Measurements from ENCODE around the gene DFFB.

DFFB gene

GRCh38 chr1:3834701-3835100 is 22.6 kb upstream of the DFFB start:
- DNase-seq, result no peak

GRCh38 chr1:3836421-3836820 is 20.9 kb upstream of the DFFB start:
- DNase-seq, result no peak

GRCh38 chr1:3837200-3837599 is 20.1 kb upstream of the DFFB start:
- DNase-seq, result no peak

DNA sequence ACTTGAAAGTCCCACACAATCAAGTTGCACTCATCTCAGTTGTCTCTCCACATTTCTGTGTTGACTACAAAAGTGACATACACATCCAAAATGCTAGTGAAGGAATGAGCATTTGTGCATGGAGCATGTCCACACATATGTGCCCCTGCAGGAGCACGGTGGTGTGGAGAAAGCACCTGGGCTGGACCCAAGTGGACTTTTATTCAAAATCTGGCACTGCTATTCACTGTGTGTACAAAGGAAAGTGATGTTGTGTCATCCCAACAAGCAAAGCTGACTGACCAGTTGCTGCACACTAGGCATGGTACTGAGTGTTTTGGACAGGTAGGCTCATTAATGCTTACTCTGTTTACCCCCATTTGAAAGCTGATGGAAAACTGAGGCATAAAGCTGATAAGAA is 19.6 kb upstream of the DFFB start:
- DNase-seq, result no peak

DNA sequence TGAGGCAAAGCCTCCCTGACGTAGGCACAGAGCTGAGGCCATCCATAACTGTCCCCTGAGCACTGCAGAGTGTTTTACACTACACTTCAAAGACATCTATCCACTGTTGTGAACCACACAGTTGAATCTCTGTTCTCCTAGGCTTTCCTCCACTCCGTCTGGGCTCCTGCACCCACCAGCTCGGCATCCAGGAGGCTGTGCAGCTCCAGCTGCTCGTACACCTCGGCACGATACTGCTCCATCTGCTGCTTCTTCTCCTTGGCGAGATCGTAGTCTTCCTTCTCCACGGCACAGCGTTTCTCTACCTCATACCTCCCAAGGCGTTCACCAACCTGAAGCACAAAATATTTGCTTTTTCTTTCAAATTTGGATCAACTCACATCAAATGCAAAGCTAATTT is 18.5 kb upstream of the DFFB start:
- DNase-seq, result no peak

DNA sequence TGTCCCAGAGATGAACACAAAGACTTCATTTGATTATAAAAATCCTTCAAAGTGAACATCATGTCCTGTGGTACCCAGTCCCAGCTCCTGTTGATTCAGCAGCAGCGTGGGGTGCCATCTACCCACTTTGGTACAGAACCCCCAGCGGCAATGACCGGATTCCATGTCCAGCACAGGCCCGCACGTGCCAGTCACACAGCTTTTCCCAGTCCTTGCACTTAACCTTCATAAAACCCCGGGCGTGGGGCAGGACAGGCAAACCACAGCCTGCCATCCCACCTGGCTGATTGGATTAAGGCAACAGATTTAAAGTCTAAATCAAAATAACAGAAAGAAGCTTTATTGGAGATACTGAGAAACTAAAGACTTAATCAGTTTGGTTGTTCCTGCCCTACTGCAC is 15.8 kb upstream of the DFFB start:
- DNase-seq, result no peak

- DNase-seq, result no peak
Observed at GRCh38 chr1:3842912-3843311, 14.4 kb upstream of the DFFB start.

- DNase-seq, result no peak
Observed at GRCh38 chr1:3846541-3846940, 10.7 kb upstream of the DFFB start.

GRCh38 chr1:3847081-3847480 is 10.2 kb upstream of the DFFB start:
- no peak for DNase-seq

GRCh38 chr1:3850857-3851256 is 6.4 kb upstream of the DFFB start:
- DNase-seq, result no peak

DNA sequence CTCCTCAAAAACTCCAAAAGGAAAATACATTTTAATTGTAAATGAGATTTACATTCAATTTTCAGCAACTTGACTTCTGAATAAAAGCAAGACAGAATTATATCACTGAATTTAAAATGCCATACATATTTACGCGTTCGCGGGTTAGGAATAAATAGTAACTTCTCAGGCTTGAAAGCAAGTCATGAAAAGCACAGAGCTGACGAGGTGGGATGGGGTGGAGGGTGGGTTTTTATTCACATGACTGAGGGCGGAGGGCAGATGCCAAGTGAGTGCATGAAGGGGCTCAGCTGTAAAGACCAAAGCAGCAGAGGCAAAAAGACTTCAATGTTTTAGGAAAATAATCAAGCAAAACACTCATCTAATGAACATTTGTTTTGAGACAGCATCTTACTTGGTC is 6.0 kb upstream of the DFFB start:
- no peak for DNase-seq

DNA sequence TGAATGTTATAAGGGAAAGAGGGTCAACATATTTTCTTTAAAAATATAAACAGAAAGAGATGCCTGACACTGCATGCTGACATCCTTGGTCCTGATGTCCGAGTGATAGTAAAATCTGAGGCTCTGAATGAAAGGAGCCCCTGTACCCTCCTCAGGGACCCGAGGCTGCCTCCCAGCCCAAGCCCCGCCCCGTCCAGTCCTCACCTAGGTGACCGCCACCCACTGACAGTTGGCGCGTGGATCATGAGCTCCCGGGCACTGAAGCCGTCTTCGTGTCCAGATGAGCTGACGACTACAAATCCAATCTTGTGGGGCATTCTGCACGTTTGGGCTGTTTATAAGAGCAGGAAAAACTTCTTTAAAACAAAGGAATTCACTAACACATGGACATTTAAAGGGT is 5.2 kb upstream of the DFFB start:
- DNase-seq, result no peak

GRCh38 chr1:3852711-3853485 is 4.4 kb upstream of the DFFB start:
- no peak for DNase-seq

GRCh38 chr1:3857791-3858129 is 484 bp downstream of the DFFB start:
- DNase-seq, result no peak

GRCh38 chr1:3858231-3858981 is 1.1 kb downstream of the DFFB start:
- peak; percentile 1 for DNase-seq

- no peak for DNase-seq
Observed at GRCh38 chr1:3863231-3863935, 6.1 kb downstream of the DFFB start.

DNA sequence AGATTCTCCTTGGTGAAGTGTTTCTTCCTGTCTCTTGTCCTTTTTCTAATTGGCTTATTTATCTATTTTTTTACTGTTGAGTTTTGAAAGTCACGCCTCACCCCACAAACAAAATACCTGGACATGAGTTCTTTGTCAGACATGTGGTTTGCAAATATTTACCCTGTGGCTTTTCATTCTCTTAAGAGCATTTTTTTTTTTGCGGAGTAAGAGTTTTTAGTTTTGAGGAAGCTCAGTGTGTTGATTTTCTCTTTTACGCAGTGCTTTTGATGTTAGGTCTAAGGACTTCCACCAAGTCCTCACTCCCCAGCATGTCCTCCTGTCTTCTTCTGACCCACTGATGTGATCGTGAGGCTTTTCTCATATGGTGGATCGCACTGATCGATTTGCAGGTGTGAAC is 7.6 kb downstream of the DFFB start:
- DNase-seq, result no peak

- no peak for DNase-seq
Observed at GRCh38 chr1:3865606-3866160, 8.4 kb downstream of the DFFB start.

DNA sequence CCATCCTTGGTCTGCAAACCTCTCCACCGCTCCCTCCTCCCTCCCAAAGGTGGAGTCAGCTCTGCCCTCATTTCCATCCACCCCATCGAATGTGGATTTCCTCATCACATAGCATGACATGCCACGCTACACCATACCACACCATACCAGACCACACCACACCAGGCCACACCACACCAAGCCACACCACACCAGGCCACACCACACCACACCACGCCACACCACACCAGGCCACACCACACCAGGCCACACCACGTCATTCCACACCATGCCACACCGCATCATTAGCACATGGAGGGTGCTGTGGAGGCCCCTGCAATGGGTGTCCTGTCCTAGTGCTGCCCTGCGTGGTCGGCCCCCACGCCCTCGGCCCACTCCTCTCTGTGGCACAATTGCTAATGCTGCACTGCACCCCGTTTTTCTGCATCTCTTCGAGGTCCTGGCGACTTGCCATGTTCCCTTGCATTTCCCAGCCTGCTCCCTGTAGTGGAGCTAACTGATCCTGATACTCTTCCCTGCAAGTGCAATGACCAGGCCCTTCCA is 11.3 kb downstream of the DFFB start:
- DNase-seq, result no peak

- DNase-seq, result no peak
Observed at GRCh38 chr1:3869751-3870301, 12.6 kb downstream of the DFFB start.

DNA sequence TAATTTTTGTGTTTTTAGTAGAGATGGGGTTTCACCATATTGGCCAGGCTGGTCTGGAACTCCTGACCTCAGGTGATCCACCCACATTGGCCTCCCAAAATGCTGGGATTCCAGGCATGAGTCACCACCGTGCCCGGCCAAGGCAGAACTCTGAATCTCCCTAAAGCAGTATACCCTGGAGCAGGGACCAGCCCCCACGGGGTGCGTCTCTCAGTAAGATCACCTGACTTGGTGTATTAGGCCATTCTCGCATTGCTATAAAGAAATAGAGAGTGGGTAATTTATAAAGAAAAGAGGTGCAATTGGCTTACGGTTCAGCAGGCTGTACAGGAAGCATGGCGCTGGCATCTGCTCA is 14.2 kb downstream of the DFFB start:
- no peak for DNase-seq

GRCh38 chr1:3872546-3872945 is 15.3 kb downstream of the DFFB start:
- no peak for DNase-seq

GRCh38 chr1:3874736-3875135 is 17.5 kb downstream of the DFFB start:
- DNase-seq, result no peak
